Right cardiac atrium (tissue), 5 donors: Measurements from ENCODE around the gene AARS2. TPM values are rescaled to one million over a fixed set of nuclear protein-coding genes. Genes with fewer than 3 reads are reported as not detected.
"Not testable (repeated sequence)": the region's sequence is repeated elsewhere in the genome, so short reads cannot be mapped to it uniquely, and the experiment has no call there.

Experiments used
- ATAC-seq, 2 donors: fragments of 200-7000 bp; cut with Tn5 transposase; one replicate each; pipeline versions ENCODE4 v1.8.0 to v1.9.1; 2020; ENCODE audit warnings: moderate library complexity in 2 of 2, mild to moderate bottlenecking in 1 of 2
- DNase-seq, 3 donors: peaks; one replicate each; pipeline ENCODE4 v3.0.0-alpha.2; 2020
- H3K27ac ChIP-seq: one replicate; pipeline ENCODE4 v1.5.1; 2013; ENCODE audit warnings: mild to moderate bottlenecking, low read length, control low read depth, moderate library complexity
- H3K27me3 ChIP-seq: one replicate; pipeline ENCODE4 v1.6.1; 2013; ENCODE audit not compliant: control insufficient read depth, insufficient read depth
- H3K4me1 ChIP-seq: one replicate; pipeline ENCODE4 v1.6.1; 2013; ENCODE audit warnings: low read length; ENCODE audit not compliant: control insufficient read depth, insufficient read depth
- H3K4me3 ChIP-seq: one replicate; pipeline ENCODE4 v1.5.1; 2013; ENCODE audit warnings: low read length, control low read depth
- H3K9me3 ChIP-seq: one replicate; pipeline ENCODE4 v1.6.1; 2013; ENCODE audit warnings: low read length; ENCODE audit not compliant: control insufficient read depth
- WGBS: extraction: QIAGEN DNeasy Blood & Tissue Kit; methylation state at CpG from one replicate; pipeline ENCODE4 v1.1.7; 2013; 5-methylcytosine and 5-hydroxymethylcytosine counted together
- intact Hi-C, 4 donors: fragments of 100-400 bp; cut with DNase I; formaldehyde crosslinking; loops; one replicate each; pipeline versions ENCODE4 v1.11.0 to v1.14.0; 2022 to 2023
- polyA plus RNA-seq: library from polyadenylated mRNA; stranded (reverse); fragments of 200-250 nt; gene quantifications from one replicate; pipeline ENCODE4 v1.2.3, GENCODE V29; 2013
- total RNA-seq, 4 donors: library from RNA; stranded (reverse); fragmentation: NEBNext Ultra II Directional; extraction: Animal tissue kit (Norgen Biotek cat#: 25700); gene quantifications; one replicate each; pipeline ENCODE4 v1.2.1, GENCODE V29; 2021
- donor health status: healthy with polysubstance abuse.
- donor health status: DM: no; HTN: yes; CAD: no.
- donor health status: DM: no; HTN: no; CAD: no.
- donor health status: DM: no; HTN: yes; CAD: no; lungs with severe emphysema.
- donor health status: DM: yes; HTN: yes; CAD: no.

AARS2 gene
- total and polyA plus RNA-seq, 5 donors = 4.5 to 12.2 (median 8.5) TPM

- intact Hi-C loops = loop anchor here in 3 of 4 donors (10.0 kb wide), 3 partner anchors 58 to 238 kb away; partner anchors contain the start of gene TMEM151B (in 1 of the 3)
- H3K27me3 ChIP-seq = no peaks in the 10 kb centered on the region
- H3K4me3 ChIP-seq = no peak overlapping the region
- no peak overlapping the region for H3K27ac ChIP-seq
- DNase-seq = no peak
- no peak for ATAC-seq
- no peaks in the 10 kb centered on the region for H3K4me1 ChIP-seq
- 41% methylated on average over 7 of the region's 7 CpGs for WGBS
- no peaks in the 10 kb centered on the region for H3K9me3 ChIP-seq
These were observed 19.4 kb upstream of the AARS2 start for GRCh38 chr6:44332585-44332984.

GRCh38 chr6:44329858-44330257, 16.7 kb upstream of the AARS2 start:
- 64% methylated on average over 5 of the region's 5 CpGs for WGBS
- Histone ChIP-seq H3K4me3 (no peak overlapping the region), H3K9me3 (no peaks in the 10 kb centered on the region), H3K27ac (no peak overlapping the region), H3K4me1 (no peaks in the 10 kb centered on the region), H3K27me3 (no peaks in the 10 kb centered on the region)
- no peak for DNase-seq
- intact Hi-C loops = loop anchor here in 3 of 4 donors (10.0 kb wide), 3 partner anchors 55 to 235 kb away; partner anchors contain the start of gene TMEM151B (in 1 of the 3)
- no peak for ATAC-seq

- 35% methylated on average over 7 of the region's 9 CpGs for WGBS
- intact Hi-C loops, H3K27me3 ChIP-seq: not testable (repeated sequence)
These were observed 15.1 kb upstream of the AARS2 start for GRCh38 chr6:44328203-44328602.

GRCh38 chr6:44327760-44328159, 14.6 kb upstream of the AARS2 start:
- DNase-seq (no peak), ATAC-seq (no peak)
- intact Hi-C loops = no loop called here
- Histone ChIP-seq H3K27ac (no peak overlapping the region), H3K4me1 (no peaks in the 10 kb centered on the region), H3K9me3 (no peaks in the 10 kb centered on the region), H3K4me3 (no peak overlapping the region), H3K27me3 (no peaks in the 10 kb centered on the region)
- 64% methylated on average over 2 of the region's 2 CpGs for WGBS

More at GRCh38 chr6:44328203-44328602, 15.1 kb upstream of the AARS2 start:
- H3K27ac ChIP-seq, H3K4me1 ChIP-seq, H3K4me3 ChIP-seq, DNase-seq, ATAC-seq, H3K9me3 ChIP-seq: not testable (repeated sequence)

GRCh38 chr6:44327096-44327495, 13.9 kb upstream of the AARS2 start:
- intact Hi-C loops = no loop called here
- H3K4me3 ChIP-seq = no peak overlapping the region
- DNase-seq (no peak), ATAC-seq (no peak)
- no peak overlapping the region for H3K27ac ChIP-seq
- no peaks in the 10 kb centered on the region for H3K4me1 ChIP-seq
- H3K27me3 ChIP-seq = no peaks in the 10 kb centered on the region
- no peaks in the 10 kb centered on the region for H3K9me3 ChIP-seq

- Histone ChIP-seq H3K4me3 (no peak overlapping the region), H3K9me3 (no peaks in the 10 kb centered on the region), H3K27ac (no peak overlapping the region), H3K4me1 (no peaks in the 10 kb centered on the region), H3K27me3 (no peaks in the 10 kb centered on the region)
- ATAC-seq (no peak), DNase-seq (no peak)
- WGBS = 78% methylated on average over 3 of the region's 3 CpGs
- intact Hi-C loops = no loop called here
These were observed 8.1 kb upstream of the AARS2 start for GRCh38 chr6:44321210-44321609.

GRCh38 chr6:44317136-44317631, 4.0 kb upstream of the AARS2 start:
- WGBS = 60% methylated on average over 9 of the region's 9 CpGs
- not testable (repeated sequence) for H3K4me3 ChIP-seq, H3K9me3 ChIP-seq, H3K27me3 ChIP-seq, ATAC-seq, H3K4me1 ChIP-seq, DNase-seq, H3K27ac ChIP-seq
- intact Hi-C loops = loop anchor here in 1 of 4 donors (10.0 kb wide), 1 partner anchor 142 kb away; no protein-coding TSS in a partner anchor

- Histone ChIP-seq H3K4me3 (no peak overlapping the region), H3K27me3 (no peaks in the 10 kb centered on the region), H3K27ac (no peak overlapping the region), H3K9me3 (no peaks in the 10 kb centered on the region), H3K4me1 (peaks cover 3% of the 10 kb centered on the region)
- ATAC-seq (no peak), DNase-seq (no peak)
- intact Hi-C loops = loop anchor here in 1 of 4 donors (10.0 kb wide), 1 partner anchor 142 kb away; no protein-coding TSS in a partner anchor
- WGBS = 76% methylated on average over 12 of the region's 12 CpGs
These were observed 3.3 kb upstream of the AARS2 start for GRCh38 chr6:44316481-44316880.

- H3K9me3 ChIP-seq = no peaks in the 10 kb centered on the region
- no peaks in the 10 kb centered on the region for H3K27me3 ChIP-seq
- DNase-seq = no peak
- peaks cover 3% of the 10 kb centered on the region for H3K4me1 ChIP-seq
- intact Hi-C loops = loop anchor here in 1 of 4 donors (10.0 kb wide), 1 partner anchor 141 kb away; no protein-coding TSS in a partner anchor
- 67% methylated on average over 5 of the region's 5 CpGs for WGBS
- H3K27ac ChIP-seq = no peak overlapping the region
- H3K4me3 ChIP-seq = no peak overlapping the region
- no peak for ATAC-seq
These were observed 2.8 kb upstream of the AARS2 start for GRCh38 chr6:44315951-44316350.

GRCh38 chr6:44315516-44315915, 2.4 kb upstream of the AARS2 start:
- Histone ChIP-seq H3K4me1 (peaks cover 3% of the 10 kb centered on the region), H3K27me3 (no peaks in the 10 kb centered on the region), H3K9me3 (no peaks in the 10 kb centered on the region), H3K4me3 (no peak overlapping the region), H3K27ac (no peak overlapping the region)
- intact Hi-C loops = loop anchor here in 1 of 4 donors (10.0 kb wide), 1 partner anchor 141 kb away; no protein-coding TSS in a partner anchor
- ATAC-seq = no peak
- DNase-seq = no peak
- WGBS = 63% methylated on average over 3 of the region's 3 CpGs

- not testable (repeated sequence) for H3K4me1 ChIP-seq, DNase-seq, H3K27me3 ChIP-seq, H3K27ac ChIP-seq, H3K4me3 ChIP-seq, H3K9me3 ChIP-seq, ATAC-seq
- WGBS = 90% methylated on average over 8 of the region's 8 CpGs
- intact Hi-C loops = loop anchor here in 1 of 4 donors (10.0 kb wide), 1 partner anchor 140 kb away; no protein-coding TSS in a partner anchor
These were observed 1.5 kb upstream of the AARS2 start for GRCh38 chr6:44314657-44315056.
